ENCODE measurements around the gene ANKHD1. TPM values are rescaled to one million over a fixed set of nuclear protein-coding genes. Genes with fewer than 3 reads are reported as not detected.

ANKHD1 gene
- total and polyA plus RNA-seq, 2 of the 8 experiments (the other 6 are each of a cell fraction or from before 2014, with no cell fraction given) = 69.9 to 108 TPM

DNA sequence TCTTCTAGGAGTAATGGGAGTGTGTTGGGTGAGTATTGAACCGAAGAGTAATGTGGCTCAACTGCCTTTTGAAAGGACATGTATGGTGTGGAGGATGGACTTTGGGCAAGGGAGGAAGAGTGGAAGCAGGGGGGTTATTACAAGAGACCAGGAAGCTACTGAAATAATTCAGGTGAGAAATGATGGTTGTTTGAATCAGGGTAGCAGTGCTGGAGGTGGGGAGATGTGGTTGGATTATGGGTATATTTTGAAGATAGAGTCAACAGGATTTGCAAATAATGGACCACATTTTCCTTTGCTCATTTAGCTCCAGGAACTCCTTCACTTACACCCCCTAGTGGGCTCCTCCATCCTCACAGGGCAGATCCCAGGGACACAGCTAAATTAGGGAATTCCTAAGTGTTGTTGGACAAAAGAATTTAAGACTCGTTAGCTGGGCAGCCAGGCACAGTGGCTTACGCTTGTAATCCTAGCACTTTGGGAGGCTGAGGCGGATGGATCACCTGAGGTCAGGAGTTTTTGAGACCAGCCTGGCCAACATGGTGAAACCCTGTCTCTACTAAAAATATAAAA, 42.8 kb upstream of the ANKHD1 start:
- Histone ChIP-seq H4K20me1 (replicated peaks in 1 of 2; ENCODE audit: control insufficient read depth in 1 of 2, insufficient read depth in 2 of 2, low read length in 2 of 2) (no peaks in the 10 kb centered on the region), H3K27me3 (replicated peaks in 1 of 4; ENCODE audit: control insufficient read depth in 3 of 4, extremely low read depth in 1 of 4, insufficient read depth in 3 of 4, low read length in 3 of 4) (peaks cover 0 to 4% (median 1%) of the 10 kb centered on the region in 4 experiments; a peak in 2 of 7 replicates), H4K8ac (ENCODE audit: extremely low read depth, insufficient read depth, low read length) (no peak overlapping the region), H3K9me3 (ENCODE audit: insufficient read depth in 2 of 2, low read depth in 1 of 2, low read length in 1 of 2) (no peaks in the 10 kb centered on the region), H3K79me2 (ENCODE audit: control insufficient read depth in 1 of 2, insufficient read depth in 2 of 2, low read length in 2 of 2) (no peaks in the 10 kb centered on the region), H3K9ac (replicated peaks in 1 of 4; ENCODE audit: extremely low read depth in 1 of 4, low read depth in 3 of 4, low read length in 3 of 4) (no peak overlapping the region), H2BK120ac (replicated peaks; ENCODE audit: low read depth, low read length) (no peak overlapping the region), H3K23me2 (ENCODE audit: low read depth, low read length) (no peaks in the 10 kb centered on the region; the same call in 1 of the 2 replicates), H3K79me1 (ENCODE audit: low read depth, low read length) (no peaks in the 10 kb centered on the region), H4K91ac (replicated peaks; ENCODE audit: insufficient read length, low read length) (no peak overlapping the region), H3K18ac (ENCODE audit: extremely low read depth, low read length) (no peak overlapping the region), H2BK20ac (ENCODE audit: low read length) (no peak overlapping the region), H2BK12ac (ENCODE audit: low read depth, low read length) (peak overlapping the region; percentile 71; the same call in 1 of the 2 replicates), H3K4ac (replicated peaks; ENCODE audit: insufficient read length, low read depth, low read length) (no peak overlapping the region), H4K5ac (ENCODE audit: insufficient read length, low read depth, low read length) (no peak overlapping the region), H2AK5ac (ENCODE audit: low read depth, low read length) (no peak overlapping the region), H3K14ac (ENCODE audit: insufficient read length) (no peak overlapping the region), H3K4me1 (replicated peaks in 1 of 4; ENCODE audit: control insufficient read depth in 3 of 4, insufficient read depth in 4 of 4, low read length in 3 of 4) (peaks cover 0 to 9% (median under 1%) of the 10 kb centered on the region in 4 experiments; a peak in 4 of 7 replicates), H3K36me3 (ENCODE audit: control insufficient read depth in 2 of 4, insufficient read depth in 4 of 4, low read length in 3 of 4) (no peaks in the 10 kb centered on the region), H2AFZ (ENCODE audit: low read length) (no peak overlapping the region), H3K23ac (ENCODE audit: insufficient read length) (no peak overlapping the region), H2BK5ac (ENCODE audit: low read depth, low read length) (no peak overlapping the region), H3K4me3 (ENCODE audit: extremely low read depth in 1 of 4, insufficient read depth in 2 of 4, low read depth in 3 of 4, low read length in 4 of 4) (no peak overlapping the region), H3K27ac (ENCODE audit: low read depth, low read length) (no peak overlapping the region), H3K56ac (replicated peaks; ENCODE audit: insufficient read length, low read depth, low read length) (no peak overlapping the region), H3K4me2 (ENCODE audit: insufficient read depth in 1 of 2, low read depth in 2 of 2, low read length in 2 of 2) (no peak overlapping the region), H2BK15ac (ENCODE audit: low read length) (no peak overlapping the region)
- no peak for DNase-seq (ENCODE audit: low read depth in 1 of 2, low spot score in 2 of 2)
- peak; percentile 28 for FAIRE-seq
- WGBS, 2 experiments (ENCODE audit: extremely low coverage in 1 of 2, insufficient coverage in 1 of 2, insufficient read length in 1 of 2, insufficient replicate concordance in 2 of 2, low coverage in 1 of 2, low lambda C conversion rate in 2 of 2, missing lambda C conversion rate in 1 of 2) = 92% methylated on average over 4 of the region's 4 CpGs; no CpG with 5 or more reads in 1 of the 2 experiments
- CTCF ChIA-PET (ENCODE audit: partially characterized antibody) = interaction anchor here (0.6 to 5.4 kb wide), 44 partner anchors 8 to 1264 kb away, joined by 3 to 135 read pairs (median 4); partner anchors contain the start of genes ANKHD1, EIF4EBP3, HBEGF and PFDN1
- POLR2A ChIA-PET (ENCODE audit: partially characterized antibody) = interaction anchor here (0.5 to 1.6 kb wide), 6 partner anchors 12 to 199 kb away, joined by 3 to 18 read pairs (median 5); partner anchors contain the start of genes HBEGF, PFDN1 and SRA1
- TF ChIP-seq TAF1 (IDR thresholded peaks at IDR 0.05; ENCODE audit: low read depth, low read length) = no peak
- TF ChIP-seq, protein P1, sequence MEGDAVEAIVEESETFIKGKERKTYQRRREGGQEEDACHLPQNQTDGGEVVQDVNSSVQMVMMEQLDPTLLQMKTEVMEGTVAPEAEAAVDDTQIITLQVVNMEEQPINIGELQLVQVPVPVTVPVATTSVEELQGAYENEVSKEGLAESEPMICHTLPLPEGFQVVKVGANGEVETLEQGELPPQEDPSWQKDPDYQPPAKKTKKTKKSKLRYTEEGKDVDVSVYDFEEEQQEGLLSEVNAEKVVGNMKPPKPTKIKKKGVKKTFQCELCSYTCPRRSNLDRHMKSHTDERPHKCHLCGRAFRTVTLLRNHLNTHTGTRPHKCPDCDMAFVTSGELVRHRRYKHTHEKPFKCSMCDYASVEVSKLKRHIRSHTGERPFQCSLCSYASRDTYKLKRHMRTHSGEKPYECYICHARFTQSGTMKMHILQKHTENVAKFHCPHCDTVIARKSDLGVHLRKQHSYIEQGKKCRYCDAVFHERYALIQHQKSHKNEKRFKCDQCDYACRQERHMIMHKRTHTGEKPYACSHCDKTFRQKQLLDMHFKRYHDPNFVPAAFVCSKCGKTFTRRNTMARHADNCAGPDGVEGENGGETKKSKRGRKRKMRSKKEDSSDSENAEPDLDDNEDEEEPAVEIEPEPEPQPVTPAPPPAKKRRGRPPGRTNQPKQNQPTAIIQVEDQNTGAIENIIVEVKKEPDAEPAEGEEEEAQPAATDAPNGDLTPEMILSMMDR (IDR thresholded peaks at IDR 0.05; ENCODE audit: control extremely low read depth in 1 of 3, insufficient read depth in 1 of 3, low read depth in 1 of 3, low read length in 3 of 3) = peak in 2 of 3 experiments; percentile 35 to 64; a peak in 2 of 4 replicates
- peak; percentile 11; the same call in 1 of the 2 replicates for TF ChIP-seq TEAD4 (IDR thresholded peaks at IDR 0.05; ENCODE audit: low read depth, low read length)

Measured in H1 (cell line).